Measurements from ENCODE around the gene SSUH2.

DNA sequence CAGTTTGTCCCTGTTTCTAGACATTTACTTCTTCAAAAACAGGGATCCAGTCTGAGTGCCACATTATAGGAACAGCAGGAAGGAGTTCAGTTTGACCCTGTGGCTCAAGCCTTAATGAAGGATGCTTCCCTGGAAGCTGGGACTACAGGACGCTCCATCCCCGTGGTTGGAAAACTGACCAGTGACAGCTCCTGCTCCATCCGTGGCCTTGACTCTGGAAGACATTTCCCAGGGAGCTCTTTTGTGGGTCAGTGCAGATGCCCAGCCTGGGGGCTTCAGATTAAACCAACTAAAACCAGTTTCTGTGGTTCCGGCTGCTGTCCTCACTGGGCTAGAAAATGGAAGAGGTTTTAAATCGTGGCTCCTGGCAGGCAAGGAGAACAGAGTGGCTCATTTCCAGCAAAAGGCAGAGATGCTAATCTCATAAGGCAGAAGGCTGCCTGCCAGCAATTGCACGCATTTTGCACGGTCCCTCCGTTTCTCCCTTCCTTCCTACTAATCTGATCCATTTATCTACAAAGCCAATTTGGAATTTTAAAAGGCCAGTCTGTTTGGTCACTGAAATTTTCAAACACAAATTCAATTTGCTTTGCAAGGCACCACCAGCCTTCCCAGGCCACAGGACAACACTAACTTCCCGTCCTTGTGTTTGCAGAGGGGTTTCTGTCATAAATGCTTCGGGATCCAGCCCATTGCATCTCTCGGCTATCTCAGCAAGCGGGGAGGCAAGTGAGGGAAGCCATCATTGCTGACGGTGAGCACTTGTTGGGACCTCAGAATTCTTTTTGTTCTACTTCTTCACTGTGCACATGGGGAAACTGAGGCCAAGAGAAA lies 6.2 kb upstream of the SSUH2 start:
- no peak for TF ChIP-seq POLR2AphosphoS5 (IDR thresholded peaks at IDR 0.05)
- TF ChIP-seq, protein P1, sequence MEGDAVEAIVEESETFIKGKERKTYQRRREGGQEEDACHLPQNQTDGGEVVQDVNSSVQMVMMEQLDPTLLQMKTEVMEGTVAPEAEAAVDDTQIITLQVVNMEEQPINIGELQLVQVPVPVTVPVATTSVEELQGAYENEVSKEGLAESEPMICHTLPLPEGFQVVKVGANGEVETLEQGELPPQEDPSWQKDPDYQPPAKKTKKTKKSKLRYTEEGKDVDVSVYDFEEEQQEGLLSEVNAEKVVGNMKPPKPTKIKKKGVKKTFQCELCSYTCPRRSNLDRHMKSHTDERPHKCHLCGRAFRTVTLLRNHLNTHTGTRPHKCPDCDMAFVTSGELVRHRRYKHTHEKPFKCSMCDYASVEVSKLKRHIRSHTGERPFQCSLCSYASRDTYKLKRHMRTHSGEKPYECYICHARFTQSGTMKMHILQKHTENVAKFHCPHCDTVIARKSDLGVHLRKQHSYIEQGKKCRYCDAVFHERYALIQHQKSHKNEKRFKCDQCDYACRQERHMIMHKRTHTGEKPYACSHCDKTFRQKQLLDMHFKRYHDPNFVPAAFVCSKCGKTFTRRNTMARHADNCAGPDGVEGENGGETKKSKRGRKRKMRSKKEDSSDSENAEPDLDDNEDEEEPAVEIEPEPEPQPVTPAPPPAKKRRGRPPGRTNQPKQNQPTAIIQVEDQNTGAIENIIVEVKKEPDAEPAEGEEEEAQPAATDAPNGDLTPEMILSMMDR (IDR thresholded peaks at IDR 0.05): no peak
- TF ChIP-seq POLR2A (IDR thresholded peaks at IDR 0.05): no peak

Measured in suprapubic skin (tissue), 4 donors.